IPS-18a (cell line): ENCODE data around the gene OGA.

ENCODE experiments used
- H3K27ac ChIP-seq: one replicate; pipeline ENCODE4 v1.5.1; 2013; ENCODE audit warnings: low read length
- H3K27me3 ChIP-seq: one replicate; pipeline ENCODE4 v1.6.1; 2013; ENCODE audit warnings: mild to moderate bottlenecking, low read length; ENCODE audit not compliant: control insufficient read depth, insufficient read depth
- H3K36me3 ChIP-seq: one replicate; pipeline ENCODE4 v1.6.1; 2013; ENCODE audit warnings: low read depth, low read length; ENCODE audit not compliant: control insufficient read depth
- H3K4me1 ChIP-seq: one replicate; pipeline ENCODE4 v1.6.1; 2013; ENCODE audit warnings: low read depth, low read length; ENCODE audit not compliant: control insufficient read depth
- H3K4me3 ChIP-seq: one replicate; pipeline ENCODE4 v1.5.1; 2013; ENCODE audit warnings: low read length
- H3K9ac ChIP-seq: one replicate; pipeline ENCODE4 v1.6.1; 2013; ENCODE audit warnings: mild to moderate bottlenecking, low read length, moderate library complexity
- H3K9me3 ChIP-seq: one replicate; pipeline ENCODE4 v1.6.1; 2013; ENCODE audit warnings: low read depth, low read length; ENCODE audit not compliant: control insufficient read depth

The OGA gene

GRCh38 chr10:101843032-101844021 is 25.1 kb upstream of the OGA start, which contains the start of gene KCNIP2:
TSS of gene KCNIP2 (minus strand) at chr10:101843800. CDS start at chr10:101843568, 232 bp downstream.
- H3K4me3 ChIP-seq = peak within 1 kb of the TSS; percentile 72
- peaks cover 11% of the 10 kb centered on the region for H3K4me1 ChIP-seq
- H3K27ac ChIP-seq = no peak within 1 kb of the TSS
- H3K36me3 ChIP-seq = no peaks in the 10 kb centered on the region
- H3K9me3 ChIP-seq = no peaks in the 10 kb centered on the region
- H3K9ac ChIP-seq = no peak within 1 kb of the TSS
- H3K27me3 ChIP-seq = peaks cover 23% of the 10 kb centered on the region

DNA sequence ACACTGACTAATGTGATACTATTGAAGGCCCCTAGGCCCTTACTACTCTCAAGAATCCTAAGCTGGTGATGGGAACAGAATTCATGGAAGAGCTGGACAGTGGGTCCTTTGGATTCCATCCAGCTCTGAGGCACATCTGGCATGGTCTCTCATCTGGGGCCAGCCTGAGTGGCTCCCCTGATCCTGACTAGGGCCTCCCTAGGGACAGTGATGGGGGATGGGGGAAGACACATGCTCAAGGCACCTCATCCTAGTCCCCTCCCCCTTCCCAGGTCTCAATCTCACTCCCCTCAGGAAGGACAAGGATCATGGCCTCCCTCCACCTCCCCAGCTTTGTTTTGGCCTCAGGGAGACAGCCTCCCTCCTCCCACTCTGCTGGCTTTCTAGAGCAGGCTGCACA is 23.6 kb upstream of the OGA start:
- Histone ChIP-seq H3K36me3 (no peaks in the 10 kb centered on the region), H3K4me3 (no peak overlapping the region), H3K9me3 (no peaks in the 10 kb centered on the region), H3K9ac (no peak overlapping the region), H3K27me3 (peaks cover 23% of the 10 kb centered on the region), H3K4me1 (peaks cover 11% of the 10 kb centered on the region), H3K27ac (no peak overlapping the region)

DNA sequence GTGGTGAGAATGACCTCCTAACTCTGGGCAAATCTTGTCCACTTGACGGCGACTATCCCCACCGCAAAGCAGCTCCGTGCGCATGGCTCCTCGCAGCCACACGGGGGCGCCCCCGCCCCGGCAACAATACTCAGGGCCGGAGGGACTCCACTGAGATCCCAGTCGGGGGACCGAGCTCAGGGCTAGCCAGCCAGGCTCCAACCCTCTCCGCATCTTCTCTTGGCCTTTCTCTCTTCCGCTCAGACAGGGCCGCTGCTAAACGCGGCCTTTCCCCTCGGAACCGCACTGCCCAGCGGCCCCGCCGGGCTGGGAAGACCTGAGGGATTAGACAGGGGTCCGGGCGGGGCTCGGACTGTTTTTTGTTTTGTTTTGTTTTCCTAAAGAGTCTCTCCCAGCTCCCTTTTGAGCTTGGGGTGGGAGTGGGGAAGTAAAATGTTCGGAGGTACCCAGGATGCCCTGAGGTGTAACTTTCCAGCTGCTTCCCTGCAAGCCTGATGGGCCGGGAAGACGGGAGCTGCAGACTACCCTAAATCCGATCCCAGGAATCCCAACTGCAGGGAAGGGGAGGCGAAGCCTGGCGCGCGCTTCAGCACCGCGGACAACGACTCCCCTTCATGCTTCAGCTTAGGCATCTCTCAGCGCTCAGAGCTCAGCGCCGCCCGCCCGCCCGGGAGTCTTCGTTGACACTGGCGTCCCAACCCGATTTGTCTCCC is 22.7 kb upstream of the OGA start:
- peaks cover 11% of the 10 kb centered on the region for H3K4me1 ChIP-seq
- no peaks in the 10 kb centered on the region for H3K36me3 ChIP-seq
- peaks cover 23% of the 10 kb centered on the region for H3K27me3 ChIP-seq
- no peak overlapping the region for H3K27ac ChIP-seq
- peak overlapping the region; percentile 78 for H3K4me3 ChIP-seq
- H3K9me3 ChIP-seq = no peaks in the 10 kb centered on the region
- peak overlapping the region; percentile 38 for H3K9ac ChIP-seq

- Histone ChIP-seq H3K27me3 (peaks cover 23% of the 10 kb centered on the region), H3K4me3 (peak overlapping the region; percentile 78), H3K36me3 (no peaks in the 10 kb centered on the region), H3K9me3 (no peaks in the 10 kb centered on the region), H3K27ac (no peak overlapping the region), H3K9ac (peak overlapping the region; percentile 38), H3K4me1 (peaks cover 11% of the 10 kb centered on the region)
Observed at GRCh38 chr10:101840102-101840684, 21.9 kb upstream of the OGA start.

GRCh38 chr10:101839416-101840063 is 21.3 kb upstream of the OGA start:
- H3K4me1 ChIP-seq = peaks cover 11% of the 10 kb centered on the region
- no peaks in the 10 kb centered on the region for H3K9me3 ChIP-seq
- H3K4me3 ChIP-seq = peak overlapping the region; percentile 78
- no peak overlapping the region for H3K27ac ChIP-seq
- no peaks in the 10 kb centered on the region for H3K36me3 ChIP-seq
- peaks cover 23% of the 10 kb centered on the region for H3K27me3 ChIP-seq
- H3K9ac ChIP-seq = peak overlapping the region; percentile 38

- H3K4me3 ChIP-seq = peak overlapping the region; percentile 78
Observed at GRCh38 chr10:101839002-101839401, 20.8 kb upstream of the OGA start.

DNA sequence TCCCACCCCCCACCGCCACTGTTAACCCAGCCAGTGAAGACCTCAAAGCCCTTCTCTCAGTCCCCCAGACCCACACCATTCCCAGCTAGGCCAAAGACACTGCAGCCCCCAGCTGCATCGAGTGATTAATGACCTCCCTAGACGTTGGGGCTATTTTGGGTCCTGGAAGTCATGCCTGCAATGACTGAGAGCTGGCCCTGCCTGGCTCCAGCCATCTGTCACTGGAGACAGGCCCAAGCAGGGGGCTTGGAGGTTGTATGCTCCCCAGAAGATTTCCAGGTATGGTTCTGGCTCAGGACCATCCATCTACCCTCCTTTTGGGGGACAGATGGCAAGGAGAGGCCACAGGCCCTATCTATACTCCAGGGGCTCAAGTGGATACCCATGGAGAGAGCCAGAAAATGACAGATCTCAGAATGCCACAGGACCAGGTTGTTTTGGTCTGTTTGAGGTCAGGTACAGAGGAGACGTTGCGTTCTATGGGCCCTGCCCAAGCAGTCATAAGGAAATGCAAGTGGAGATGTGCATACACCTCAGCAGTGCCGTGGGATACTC is 20.2 kb upstream of the OGA start:
- Histone ChIP-seq H3K4me1 (peaks cover 8% of the 10 kb centered on the region), H3K4me3 (peak overlapping the region; percentile 78), H3K27ac (no peak overlapping the region), H3K9ac (no peak overlapping the region), H3K27me3 (peaks cover 23% of the 10 kb centered on the region), H3K36me3 (no peaks in the 10 kb centered on the region), H3K9me3 (no peaks in the 10 kb centered on the region)

More at GRCh38 chr10:101839002-101839401, 20.8 kb upstream of the OGA start:
- no peak overlapping the region for H3K27ac ChIP-seq
- H3K27me3 ChIP-seq = peaks cover 23% of the 10 kb centered on the region
- peaks cover 8% of the 10 kb centered on the region for H3K4me1 ChIP-seq
- H3K9ac ChIP-seq = no peak overlapping the region
- H3K9me3 ChIP-seq = no peaks in the 10 kb centered on the region
- H3K36me3 ChIP-seq = no peaks in the 10 kb centered on the region

DNA sequence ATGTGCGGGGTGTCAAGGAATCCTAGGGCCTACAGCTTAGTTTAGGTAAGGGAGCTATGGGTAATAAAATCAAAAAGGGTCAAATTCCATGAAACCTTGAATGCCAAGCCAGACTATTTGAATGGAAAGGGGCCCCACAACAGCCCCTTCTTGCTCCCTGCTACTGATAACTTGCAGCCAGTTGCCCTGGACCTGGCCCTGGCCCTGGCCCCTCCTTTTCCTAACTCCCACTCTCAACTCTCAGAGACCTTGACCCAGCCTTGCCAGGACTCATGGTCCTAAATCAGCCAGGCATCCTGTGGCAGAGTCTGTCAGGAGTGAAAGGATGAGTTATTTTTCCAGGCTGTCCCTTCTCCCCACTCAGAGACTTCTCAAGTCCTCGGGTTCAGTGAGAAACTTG is 19.5 kb upstream of the OGA start:
- Histone ChIP-seq H3K4me3 (no peak overlapping the region), H3K27ac (no peak overlapping the region), H3K4me1 (peaks cover 8% of the 10 kb centered on the region), H3K27me3 (peaks cover 16% of the 10 kb centered on the region), H3K36me3 (no peaks in the 10 kb centered on the region), H3K9ac (no peak overlapping the region), H3K9me3 (no peaks in the 10 kb centered on the region)

GRCh38 chr10:101835362-101835761 is 17.1 kb upstream of the OGA start:
- no peaks in the 10 kb centered on the region for H3K9me3 ChIP-seq

DNA sequence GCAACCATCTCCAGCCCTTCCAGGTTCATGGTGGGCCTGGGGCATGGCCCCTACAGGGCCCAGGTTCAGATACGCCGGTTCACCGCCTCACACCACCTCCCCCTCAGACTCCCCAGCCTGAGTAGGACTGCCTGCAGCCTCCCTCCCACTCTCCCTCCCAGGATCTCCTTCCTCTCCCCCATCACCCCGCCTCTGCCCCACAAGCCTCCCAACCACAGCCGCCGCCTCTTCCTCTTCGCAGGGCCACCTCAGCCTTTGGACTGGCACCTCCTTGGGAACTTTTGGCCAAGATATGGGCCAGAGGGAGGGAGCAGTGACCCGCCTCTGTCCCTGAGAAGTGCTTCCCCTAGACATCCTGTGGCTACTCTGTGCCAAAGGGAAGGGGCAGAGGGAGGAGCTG is 16.1 kb upstream of the OGA start:
- Histone ChIP-seq H3K36me3 (no peaks in the 10 kb centered on the region), H3K4me3 (no peak overlapping the region), H3K9ac (no peak overlapping the region), H3K27ac (no peak overlapping the region), H3K4me1 (peaks cover 4% of the 10 kb centered on the region), H3K9me3 (no peaks in the 10 kb centered on the region), H3K27me3 (no peaks in the 10 kb centered on the region)

More at GRCh38 chr10:101835362-101835761, 17.1 kb upstream of the OGA start:
- Histone ChIP-seq H3K36me3 (no peaks in the 10 kb centered on the region), H3K4me1 (peaks cover 8% of the 10 kb centered on the region), H3K9ac (no peak overlapping the region), H3K27me3 (no peaks in the 10 kb centered on the region), H3K27ac (no peak overlapping the region), H3K4me3 (no peak overlapping the region)

DNA sequence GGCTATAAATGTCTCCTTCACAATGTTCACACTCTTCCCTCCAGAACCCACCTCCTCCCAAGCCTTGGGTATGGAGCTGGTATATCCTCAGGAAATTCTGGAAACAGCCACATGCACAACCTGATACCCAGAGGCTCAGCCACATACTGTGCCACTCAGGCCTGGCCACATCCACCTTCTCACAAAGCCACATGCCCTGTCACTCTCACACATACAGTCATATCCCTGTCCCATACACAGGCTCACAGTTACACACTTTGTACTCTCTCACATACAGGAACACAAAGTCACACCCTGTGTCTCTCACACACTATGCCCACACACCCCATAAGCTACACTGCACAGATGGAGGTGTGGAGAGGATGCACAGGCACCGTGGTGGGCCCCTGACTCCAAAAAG is 15.2 kb upstream of the OGA start:
- Histone ChIP-seq H3K4me1 (peaks cover 4% of the 10 kb centered on the region), H3K27ac (no peak overlapping the region), H3K9ac (no peak overlapping the region), H3K27me3 (no peaks in the 10 kb centered on the region), H3K4me3 (no peak overlapping the region), H3K9me3 (no peaks in the 10 kb centered on the region), H3K36me3 (no peaks in the 10 kb centered on the region)
